ENCODE measurements around the gene SUZ12.
A peak's percentile ranks its signal among the peaks of the same experiment; 100 is the strongest.
"Not testable (repeated sequence)": the region's sequence is repeated elsewhere in the genome, so short reads cannot be mapped to it uniquely, and the experiment has no call there.

Gene SUZ12

DNA sequence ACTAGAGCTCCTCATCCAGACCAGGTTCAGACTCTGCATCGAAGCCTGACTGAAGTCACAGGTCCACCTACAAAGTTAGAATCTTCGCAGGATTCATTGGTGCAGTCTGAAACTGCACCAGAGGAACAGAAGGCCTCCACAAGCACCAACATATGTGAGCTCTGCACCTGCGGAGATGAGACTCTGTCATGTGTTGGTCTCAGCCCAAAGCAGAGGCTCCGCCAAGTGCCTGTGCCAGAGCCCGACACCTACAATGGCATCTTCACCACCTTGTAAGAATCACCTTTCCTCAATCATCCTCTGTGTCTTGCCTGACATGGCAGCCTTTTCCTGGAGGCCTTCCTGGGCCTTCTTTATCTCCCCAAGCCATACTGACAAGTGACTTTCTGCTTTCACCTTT lies 85.7 kb downstream of the SUZ12 start:
- not testable (repeated sequence) for DNase-seq (ENCODE audit: low read depth); H3K4me3 ChIP-seq (ENCODE audit: low read depth, low read length)

DNA sequence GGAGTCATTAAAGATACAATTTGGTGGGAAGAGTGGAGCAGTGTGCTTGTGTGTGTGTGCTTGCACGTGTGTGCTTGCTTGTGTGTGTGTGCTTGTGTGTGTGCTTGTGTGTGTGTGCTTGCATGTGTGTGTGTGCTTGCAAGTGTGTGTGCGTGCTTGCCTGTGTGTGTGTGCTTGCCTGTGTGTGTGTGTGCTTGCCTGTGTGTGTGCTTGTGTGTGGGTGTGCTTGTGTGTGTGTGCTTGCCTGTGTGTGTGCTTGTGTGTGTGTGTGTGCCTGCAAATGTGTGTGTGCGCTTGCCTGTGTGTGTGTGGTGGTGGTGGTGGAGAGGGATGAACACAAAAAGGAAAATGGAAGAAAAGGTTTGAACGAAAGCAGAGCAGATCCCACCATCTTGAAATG lies 90.5 kb downstream of the SUZ12 start:
- H3K4me3 ChIP-seq (ENCODE audit: low read depth, low read length); DNase-seq (ENCODE audit: low read depth): not testable (repeated sequence)

GRCh38 chr17:32033223-32033622 lies 96.4 kb downstream of the SUZ12 start:
- H3K4me3 ChIP-seq (ENCODE audit: low read depth, low read length): no peak overlapping the region
- no peak for DNase-seq (ENCODE audit: low read depth)

DNA sequence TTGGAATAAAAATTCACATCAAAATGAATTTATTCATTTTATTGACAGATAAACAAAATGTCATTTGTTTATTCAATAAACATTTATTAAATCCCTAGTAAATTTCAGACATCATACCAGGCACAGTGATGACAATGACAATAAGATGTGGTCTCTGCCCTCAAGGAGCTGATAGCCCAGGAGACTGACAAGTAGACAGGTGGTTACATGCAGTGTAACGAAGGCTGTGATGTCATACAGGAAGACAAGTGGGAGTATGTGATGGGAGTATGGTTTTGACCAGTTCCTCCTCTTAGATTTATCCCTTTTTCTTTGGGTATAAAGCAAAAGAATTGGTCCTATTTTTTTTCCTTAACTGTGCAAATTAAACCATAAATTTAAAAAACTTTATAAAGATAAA lies 97.0 kb downstream of the SUZ12 start:
- DNase-seq (ENCODE audit: low read depth); H3K4me3 ChIP-seq (ENCODE audit: low read depth, low read length): not testable (repeated sequence)

GRCh38 chr17:32040246-32040645 lies 103.4 kb downstream of the SUZ12 start:
- DNase-seq (ENCODE audit: low read depth); H3K4me3 ChIP-seq (ENCODE audit: low read depth, low read length): not testable (repeated sequence)

DNA sequence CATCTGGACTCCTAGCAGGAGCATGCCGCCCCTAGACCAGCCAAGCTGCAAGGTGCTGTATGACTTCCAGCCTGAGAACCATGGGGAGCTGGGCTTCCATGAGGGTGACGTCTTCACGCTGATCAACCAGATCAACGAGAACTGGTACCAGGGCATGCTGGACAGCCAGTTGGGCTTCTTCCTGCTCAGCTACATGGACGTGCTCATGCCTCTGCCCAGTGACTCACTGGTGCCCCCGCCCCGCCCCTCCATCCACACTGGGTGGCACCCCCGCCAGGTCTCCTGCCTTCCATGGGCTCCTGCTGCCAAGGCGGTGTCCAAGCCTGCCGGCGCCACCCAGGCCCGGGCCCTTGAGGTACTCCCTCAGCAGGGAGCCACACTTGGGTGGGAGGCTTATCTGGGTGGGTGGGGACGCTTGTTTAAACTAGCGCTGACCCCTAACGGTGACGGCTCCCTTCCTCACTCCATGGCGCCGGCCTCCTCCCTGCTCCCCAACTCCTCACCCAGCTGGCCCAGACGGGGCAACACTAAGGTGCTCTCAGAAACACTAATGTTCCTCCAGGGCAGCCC lies 104.6 kb downstream of the SUZ12 start:
- DNase-seq (ENCODE audit: low read depth); H3K4me3 ChIP-seq (ENCODE audit: low read depth, low read length): not testable (repeated sequence)

- not testable (repeated sequence) for DNase-seq (ENCODE audit: low read depth)
Observed at GRCh38 chr17:32042266-32042665, 105.5 kb downstream of the SUZ12 start.

GRCh38 chr17:32045611-32046010 lies 108.8 kb downstream of the SUZ12 start:
- peak; percentile 16 for DNase-seq (ENCODE audit: low read depth)

More at GRCh38 chr17:32042266-32042665, 105.5 kb downstream of the SUZ12 start:
- H3K4me3 ChIP-seq (ENCODE audit: low read depth, low read length): not testable (repeated sequence)

DNA sequence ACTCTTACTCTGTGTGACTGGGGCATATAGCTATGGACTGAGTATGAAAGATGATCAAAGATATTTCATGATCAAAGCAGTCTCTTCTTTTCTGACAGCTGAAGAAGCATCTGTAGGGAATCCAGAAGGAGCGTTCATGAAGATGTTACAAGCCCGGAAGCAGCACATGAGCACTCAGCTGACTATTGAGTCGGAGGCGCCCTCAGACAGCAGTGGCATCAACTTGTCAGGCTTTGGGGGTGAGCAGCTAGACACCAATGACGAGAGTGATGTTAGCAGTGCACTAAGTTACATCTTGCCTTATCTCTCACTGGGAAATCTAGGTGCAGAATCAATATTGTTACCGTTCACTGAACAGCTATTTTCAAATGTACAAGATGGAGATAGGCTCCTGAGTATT lies 110.9 kb downstream of the SUZ12 start:
- DNase-seq (ENCODE audit: low read depth); H3K4me3 ChIP-seq (ENCODE audit: low read depth, low read length): not testable (repeated sequence)

More at GRCh38 chr17:32045611-32046010, 108.8 kb downstream of the SUZ12 start:
- H3K4me3 ChIP-seq (ENCODE audit: low read depth, low read length): not testable (repeated sequence)
